COLO668 (cell line): Measurements from ENCODE around the gene NPEPPS.

Experiments
- DNase-seq: peaks from one replicate; lab custom pipeline; 2025; ENCODE audit not compliant: unreplicated experiment; lab: John Stamatoyannopoulos, UW

The NPEPPS gene

DNA sequence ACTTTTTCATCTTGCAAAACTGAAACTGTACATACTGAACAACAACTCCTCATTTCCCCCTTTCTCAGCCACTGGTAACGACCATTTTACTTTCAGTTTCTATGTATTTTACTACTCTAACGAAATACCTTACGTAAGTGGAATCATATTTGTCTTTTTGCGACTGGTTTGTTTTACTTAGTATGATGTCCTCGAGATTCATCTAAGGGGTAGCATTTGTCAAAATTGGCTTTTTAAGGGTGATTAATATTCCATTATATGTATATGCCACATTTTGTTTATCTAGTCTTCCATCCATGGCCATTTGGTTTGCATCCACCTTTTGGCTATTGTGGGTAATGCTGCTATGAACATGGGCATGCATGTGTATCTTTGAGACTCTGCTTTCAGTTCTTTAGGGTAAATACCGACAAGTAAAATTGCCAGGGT lies 129.2 kb downstream of the NPEPPS start:
- DNase-seq: no peak

DNA sequence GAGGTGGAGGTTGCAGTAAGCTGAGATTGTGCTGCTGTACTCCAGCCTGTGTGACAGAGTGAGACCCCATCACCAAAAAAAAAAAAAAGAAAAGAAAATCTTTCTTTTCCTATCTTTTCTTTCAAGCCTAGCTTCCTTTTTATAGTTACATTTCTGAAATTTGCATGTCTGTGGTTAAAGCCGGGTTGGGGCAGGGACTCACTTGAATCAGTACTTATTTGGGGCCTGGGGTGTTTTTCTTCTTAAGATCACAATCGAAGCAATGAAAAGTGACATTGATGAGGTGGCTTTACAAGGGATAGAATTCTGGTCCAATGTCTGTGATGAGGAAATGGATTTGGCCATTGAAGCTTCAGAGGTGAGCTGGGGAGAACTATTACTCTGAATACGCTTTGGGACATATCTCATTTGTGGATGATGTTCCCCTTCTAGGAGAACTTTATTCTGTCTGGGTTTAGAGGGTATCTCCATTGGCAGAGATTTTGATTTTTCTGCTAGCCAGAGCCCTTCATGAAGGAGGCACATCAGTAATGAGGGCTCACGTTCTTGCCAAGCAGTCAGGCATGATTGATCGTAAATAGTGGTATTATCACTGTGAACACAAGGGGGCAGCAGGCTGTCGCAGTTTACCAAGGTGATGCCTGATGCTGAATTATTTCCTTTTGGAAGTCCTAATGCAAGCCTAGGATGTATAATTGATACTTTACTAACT lies 133.2 kb downstream of the NPEPPS start:
- DNase-seq: peak; percentile 29

DNA sequence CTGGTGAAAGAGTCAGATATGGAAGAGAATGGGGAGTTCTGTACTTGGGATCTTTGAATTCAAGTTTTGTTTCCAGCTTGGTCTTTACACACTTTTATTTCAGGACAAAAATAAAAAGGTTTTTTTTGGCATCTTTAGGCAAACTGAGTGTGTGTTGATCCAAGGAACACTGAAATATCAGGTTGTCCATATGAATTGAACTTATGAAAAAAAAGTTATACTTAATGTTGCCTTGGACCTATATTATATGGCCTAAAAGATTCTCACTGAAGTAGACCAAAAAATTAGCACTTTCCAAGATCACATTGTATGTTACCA lies 133.7 kb downstream of the NPEPPS start:
- DNase-seq: no peak

DNA sequence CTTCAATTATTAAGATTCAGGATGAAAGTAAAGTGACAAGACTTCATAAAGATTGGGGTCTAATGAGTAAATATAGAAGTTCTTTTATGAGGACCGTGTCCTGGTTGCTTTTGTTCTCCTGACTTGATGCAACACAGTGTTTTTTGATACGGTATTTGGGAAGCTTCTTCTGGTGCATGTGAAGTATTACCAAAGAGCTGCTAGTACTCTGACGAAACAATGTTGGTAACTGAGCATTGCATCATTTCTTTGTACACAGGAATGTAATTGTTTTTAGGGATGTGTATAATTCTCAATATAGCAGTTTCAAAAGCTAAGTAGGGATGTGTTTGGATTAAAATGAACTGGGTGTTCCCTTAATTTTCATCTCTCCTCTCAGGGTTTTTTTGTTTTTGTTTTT lies 134.7 kb downstream of the NPEPPS start:
- DNase-seq: no peak

DNA sequence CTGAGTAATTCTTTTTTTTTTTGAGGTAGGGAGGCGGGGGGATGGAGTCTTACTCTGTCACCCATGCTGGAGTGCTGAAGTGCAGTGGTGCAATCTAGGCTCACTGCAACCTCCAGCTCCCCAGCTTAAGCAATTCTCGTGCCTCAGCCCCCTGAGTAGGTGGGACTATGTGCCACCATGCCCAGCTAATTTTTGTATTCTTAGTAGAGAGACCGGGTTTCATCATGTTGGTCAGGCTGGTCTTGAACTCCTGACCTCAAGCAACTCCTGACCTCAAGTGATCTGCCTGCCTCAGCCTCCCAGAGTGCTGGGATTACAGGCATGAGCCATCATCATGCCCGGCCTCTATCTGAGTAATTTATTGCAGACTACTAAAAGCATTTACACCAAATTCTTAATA lies 138.2 kb downstream of the NPEPPS start:
- no peak for DNase-seq

DNA sequence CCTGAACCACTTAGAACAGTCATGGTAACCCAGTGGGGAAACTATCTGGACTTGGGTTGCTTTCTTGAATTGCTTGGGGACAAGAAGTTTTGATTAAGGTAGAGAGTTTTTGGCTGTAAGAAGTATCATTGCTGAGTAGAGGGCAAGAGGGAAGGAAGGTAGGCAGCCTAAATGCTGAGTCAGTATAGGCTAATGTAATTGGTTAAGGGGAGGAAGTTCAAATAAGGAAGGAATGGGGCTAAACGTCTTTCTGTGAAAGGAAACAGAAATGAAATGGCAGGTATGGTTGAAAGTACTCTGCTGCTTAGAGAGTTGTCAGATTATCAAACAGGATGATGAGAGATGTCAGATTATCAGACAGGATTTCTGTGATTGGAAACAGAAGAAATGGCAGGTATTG lies 139.2 kb downstream of the NPEPPS start:
- DNase-seq: no peak
